Eye (tissue), 1 donor: ENCODE measurements around the gene SORCS2.

Source experiments
- DNase-seq: peaks from one replicate; pipeline ENCODE4 v3.0.0-alpha.2; 2015

The SORCS2 gene

GRCh38 chr4:7384003-7384928, 191.9 kb downstream of the SORCS2 start:
- no peak for DNase-seq

DNA sequence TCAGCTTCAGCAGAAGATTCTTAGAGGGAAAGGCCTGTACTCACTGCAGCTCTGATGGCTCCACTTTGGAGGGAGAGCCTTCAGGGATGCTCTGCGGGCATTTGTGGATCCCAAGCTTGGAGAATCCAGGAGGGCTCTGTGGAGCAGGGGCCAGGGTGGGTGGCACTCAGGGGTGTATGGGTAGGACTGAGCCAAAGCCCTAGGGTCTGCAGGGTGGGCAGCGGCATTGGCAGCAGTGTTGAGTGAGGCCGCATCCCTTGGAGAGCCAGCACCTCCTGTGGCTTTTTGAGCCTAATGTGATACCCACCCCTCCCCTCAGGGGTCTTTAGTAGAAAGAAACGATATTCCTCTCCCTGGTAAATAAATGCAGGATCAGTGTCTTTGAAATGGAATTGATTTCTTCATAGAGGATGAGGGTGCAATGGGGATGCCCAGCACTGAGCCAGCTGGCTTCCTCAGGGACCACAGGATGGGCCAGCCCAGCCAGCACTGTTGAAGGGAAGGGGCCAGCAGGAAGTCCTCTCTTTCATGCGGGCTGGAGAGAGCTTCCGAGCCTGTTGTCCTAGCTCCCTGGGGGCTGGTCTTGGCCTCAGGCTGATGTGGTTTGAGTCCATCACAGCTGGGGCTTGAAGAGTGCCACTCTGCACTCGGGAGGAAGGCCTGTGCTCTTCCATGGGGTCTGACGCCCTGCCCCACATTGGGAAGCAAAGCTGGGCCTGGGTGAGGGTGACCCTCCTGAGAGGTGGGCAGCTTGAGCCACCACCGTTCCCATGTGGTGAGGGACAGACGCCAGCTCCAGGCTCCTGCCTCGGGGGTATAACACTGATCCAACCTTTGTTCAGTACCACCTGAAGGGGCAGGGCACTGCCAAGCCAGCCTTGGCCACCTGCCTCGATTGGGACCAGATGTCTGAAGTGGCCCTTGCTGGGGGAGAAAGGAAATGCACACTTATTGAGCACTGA, 192.9 kb downstream of the SORCS2 start:
- DNase-seq = peak; percentile 60

GRCh38 chr4:7387925-7388324, 195.6 kb downstream of the SORCS2 start:
- DNase-seq = no peak

DNA sequence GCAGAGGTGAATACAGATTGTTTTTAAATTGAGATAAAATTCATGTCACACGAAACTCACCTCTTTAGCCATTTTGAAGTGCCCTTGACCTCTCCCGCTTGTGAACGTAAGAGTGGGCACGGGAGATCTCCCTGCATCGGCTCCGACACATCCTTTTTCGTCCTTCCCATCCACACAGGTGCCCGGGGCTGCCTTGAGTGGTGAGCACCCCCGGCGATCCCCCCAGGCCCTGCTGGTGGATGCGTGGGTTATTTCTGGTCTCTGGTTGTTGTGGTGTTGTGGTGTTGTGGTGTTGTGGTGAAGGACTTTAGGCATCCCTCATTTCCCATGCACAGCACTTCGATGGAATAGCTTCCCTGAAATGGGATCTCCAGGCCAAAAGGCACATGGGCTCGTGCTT, 196.3 kb downstream of the SORCS2 start:
- DNase-seq = no peak

DNA sequence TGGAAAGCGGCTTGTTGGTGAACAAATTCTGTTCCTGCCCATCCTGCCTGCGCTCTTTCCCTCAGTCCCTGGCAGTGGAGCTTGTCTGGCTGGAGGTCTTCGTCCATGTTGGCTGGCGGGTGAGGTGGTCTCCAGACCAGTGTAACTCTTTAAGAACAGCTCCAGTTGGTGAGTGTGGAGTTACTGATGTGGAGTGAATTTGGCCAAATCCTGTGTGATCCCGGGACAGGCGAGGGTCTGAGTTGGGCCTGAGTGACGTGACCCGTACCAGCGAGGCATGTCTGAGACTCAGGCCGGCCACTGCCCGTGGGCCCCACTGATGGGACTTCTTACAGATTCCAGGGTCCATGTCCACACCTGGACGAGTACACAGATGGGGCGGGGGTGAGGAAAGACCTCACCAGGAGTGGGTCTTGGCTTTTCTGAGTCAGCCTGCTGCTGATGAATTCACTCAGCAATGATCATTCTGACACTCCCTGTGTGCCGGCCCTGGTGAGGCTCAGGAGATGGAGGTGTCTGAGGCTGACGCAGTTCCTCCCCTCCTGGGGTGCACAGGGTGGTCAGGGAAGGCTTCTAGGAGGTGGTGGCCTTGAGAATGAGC, 196.9 kb downstream of the SORCS2 start:
- DNase-seq = no peak

DNA sequence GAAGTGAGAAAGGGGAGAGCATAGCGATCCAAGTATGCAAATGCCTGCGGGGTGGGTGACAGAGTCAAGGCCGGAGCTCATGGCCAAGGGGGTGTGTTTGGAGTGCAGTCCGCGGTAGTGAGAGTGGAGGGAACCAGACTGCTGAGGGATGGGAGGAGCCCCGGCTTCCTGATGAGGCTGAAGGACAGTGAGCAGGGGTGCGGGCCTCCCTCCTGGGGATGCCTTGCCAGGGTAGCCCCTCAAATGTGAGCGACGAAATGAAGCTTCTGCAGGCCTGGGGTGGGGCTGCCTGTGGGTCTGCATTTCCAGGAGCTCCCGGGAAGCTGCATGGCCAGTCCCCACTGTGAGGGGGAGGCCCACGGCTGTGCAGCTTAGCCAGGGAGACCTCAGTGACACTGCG, 197.4 kb downstream of the SORCS2 start:
- no peak for DNase-seq

GRCh38 chr4:7390336-7390735, 198.0 kb downstream of the SORCS2 start:
- no peak for DNase-seq

DNA sequence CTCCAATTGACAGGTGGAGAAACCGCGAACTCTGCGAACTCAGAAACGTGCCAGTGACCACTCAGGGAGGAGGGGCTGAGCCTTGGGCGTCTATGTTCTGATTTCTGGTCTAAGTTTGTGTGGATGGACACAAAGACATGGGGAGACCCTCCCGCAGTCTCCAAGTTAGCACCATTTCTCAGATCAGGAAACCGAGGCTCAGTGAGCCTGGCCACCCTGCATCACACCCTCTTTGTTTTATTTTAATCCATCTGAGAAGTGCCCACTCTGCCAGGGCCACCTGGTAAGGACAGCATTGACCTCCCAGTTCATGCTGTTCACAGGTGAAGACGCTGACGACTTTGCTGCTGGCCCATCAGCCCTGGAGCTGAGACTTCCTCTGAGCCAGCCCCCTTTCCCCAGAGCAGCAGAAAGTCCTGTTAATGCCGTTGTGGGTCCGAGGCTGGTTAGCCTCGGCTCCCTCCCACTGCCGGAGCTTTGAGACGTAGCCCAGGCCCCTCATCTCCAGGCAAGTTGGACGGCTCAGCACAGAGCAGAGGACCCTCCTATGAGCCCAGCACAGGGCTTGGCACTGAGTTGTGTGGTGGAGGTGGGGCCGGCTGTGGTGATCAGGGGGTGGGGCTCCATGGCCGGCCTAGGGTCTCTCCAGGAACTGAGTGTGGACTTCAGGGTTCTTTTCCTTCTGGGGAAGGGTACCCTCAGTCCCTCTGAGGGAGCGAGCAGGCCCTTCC, 198.7 kb downstream of the SORCS2 start:
- DNase-seq = no peak

DNA sequence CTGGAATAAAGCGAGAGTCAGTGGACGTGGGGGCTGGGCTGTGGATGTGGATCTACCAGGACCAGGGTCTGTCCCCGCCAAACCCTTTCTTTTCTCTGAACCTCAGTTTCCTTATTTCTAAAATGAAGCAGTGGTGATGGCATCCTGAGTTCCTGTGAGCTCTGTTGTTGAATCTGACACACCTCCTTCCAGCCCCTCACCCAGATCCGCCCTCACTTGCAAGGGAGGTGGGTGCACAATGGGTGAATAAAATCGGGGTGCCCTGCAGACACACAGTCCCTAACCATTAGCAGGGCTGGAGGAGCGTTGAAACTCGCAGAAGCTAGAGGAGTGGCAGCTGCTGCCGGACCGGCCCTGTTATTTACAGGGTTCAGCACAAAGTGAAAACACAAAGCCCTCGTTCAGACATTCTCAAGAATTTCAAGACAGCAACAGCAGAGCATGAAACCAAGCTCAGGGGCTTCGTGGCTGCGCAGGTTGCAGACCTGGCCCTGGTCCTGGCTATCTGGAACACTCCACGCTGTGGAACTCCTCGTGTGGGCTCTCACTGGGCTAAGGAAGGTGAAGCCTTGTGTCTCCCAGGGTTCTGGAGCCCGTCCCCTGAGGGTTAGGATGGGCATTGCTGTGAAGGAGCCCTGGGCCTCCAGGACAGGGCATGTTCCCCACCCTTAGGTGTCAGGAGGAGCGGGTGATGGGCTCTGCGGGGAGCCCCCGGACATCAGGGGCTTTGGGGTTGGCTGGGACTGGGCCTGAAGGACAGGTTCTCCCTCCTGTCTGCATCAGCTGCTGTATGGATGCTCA, 199.5 kb downstream of the SORCS2 start:
- DNase-seq = no peak

- peak; percentile 75 for DNase-seq
These were observed 200.4 kb downstream of the SORCS2 start for GRCh38 chr4:7392438-7393421.

DNA sequence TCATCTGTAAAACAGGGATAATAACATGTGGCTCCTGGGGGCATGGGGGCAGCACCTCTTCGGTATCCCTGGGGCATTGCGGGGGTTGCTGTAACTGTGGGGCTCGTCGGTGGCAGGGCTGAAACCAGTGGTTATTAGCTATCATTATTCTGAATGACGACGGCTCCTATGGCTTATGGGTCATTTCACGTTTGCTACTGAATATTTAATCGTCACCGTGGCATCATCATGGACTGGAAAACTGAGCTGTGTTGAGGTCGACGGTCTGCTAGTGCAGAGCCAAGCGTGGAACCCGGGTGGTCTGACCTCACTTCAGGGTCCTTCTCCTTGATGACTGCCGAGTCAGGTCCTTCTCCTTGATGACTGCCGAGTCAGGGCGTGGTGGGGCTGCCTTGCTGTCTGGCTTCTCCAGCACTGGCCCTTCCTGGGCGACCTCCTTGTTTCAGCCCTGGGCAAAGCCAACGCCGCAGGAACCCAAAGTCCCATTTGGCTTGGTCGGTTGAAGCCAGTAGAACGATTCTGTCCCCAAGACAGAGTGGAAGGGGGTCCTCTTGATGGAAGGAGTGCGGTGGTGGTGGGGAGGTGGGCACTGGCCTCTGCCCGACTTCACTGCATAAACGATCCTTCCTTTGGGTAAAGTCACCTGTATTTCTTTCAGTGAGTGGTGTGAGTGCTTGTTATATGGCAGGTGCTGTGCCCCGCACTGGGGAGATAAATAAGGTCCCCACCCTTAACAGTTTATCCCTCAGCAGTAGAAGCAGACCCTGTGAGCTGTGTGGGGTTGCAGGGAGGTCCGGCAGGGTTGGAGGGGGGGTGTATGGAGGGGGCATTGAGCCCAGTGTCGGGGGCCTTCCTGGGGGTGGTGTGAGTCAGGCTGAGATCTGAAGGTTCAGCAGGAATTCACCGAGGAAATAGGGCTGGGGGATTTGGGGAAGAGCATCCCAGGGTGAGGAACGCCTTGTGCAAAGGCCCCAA, 201.6 kb downstream of the SORCS2 start:
- DNase-seq = peak; percentile 68

GRCh38 chr4:7394681-7395451, 202.5 kb downstream of the SORCS2 start:
- DNase-seq = peak; percentile 91

GRCh38 chr4:7395645-7396044, 203.3 kb downstream of the SORCS2 start:
- DNase-seq = peak; percentile 52

GRCh38 chr4:7396186-7396910, 204.0 kb downstream of the SORCS2 start:
- peak; percentile 87 for DNase-seq

- peak; percentile 51 for DNase-seq
These were observed 205.1 kb downstream of the SORCS2 start for GRCh38 chr4:7397206-7398103.

DNA sequence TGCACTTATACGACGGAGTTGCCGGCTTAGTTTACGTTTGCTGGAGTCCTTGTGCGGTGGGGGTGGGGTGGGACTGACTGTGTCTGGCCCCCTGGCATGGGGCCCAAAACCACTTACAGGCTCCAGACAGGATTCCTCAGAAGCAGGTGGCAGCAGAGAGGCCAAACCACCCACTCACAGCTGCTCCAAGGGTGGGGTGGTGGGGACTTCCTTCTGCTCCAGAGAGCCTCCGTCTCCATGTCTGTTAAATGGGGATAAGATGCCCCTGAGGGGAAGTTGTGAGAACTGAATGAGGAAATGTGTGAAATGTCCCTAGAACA, 205.7 kb downstream of the SORCS2 start:
- DNase-seq = peak; percentile 82
